Lower leg skin (tissue), 3 donors: ENCODE results near the gene WDPCP.

Experiments
- CTCF ChIP-seq, 3 donors: fragments of 450-650 bp; IDR thresholded peaks; one replicate each; pipeline ENCODE4 v1.5.1; 2016; ENCODE audit warnings: antibody characterized with exemption in 3 of 3, mild to moderate bottlenecking in 3 of 3, moderate library complexity in 2 of 3
- POLR2A ChIP-seq, 2 donors: fragments of 450-650 bp; IDR thresholded peaks; one replicate each; pipeline ENCODE4 v1.6.1; 2016 to 2017; ENCODE audit warnings: antibody characterized with exemption in 2 of 2, mild to moderate bottlenecking in 1 of 2, moderate library complexity in 1 of 2

- no peak for TF ChIP-seq POLR2A (IDR thresholded peaks at IDR 0.05)
- no peak for TF ChIP-seq CTCF (IDR thresholded peaks at IDR 0.05)
These were observed 208.8 kb downstream of the WDPCP start for GRCh38 chr2:63379451-63379850.
